Tibial artery (tissue), 4 donors: ENCODE measurements around the gene B4GAT1.
"Not testable (repeated sequence)": the region's sequence is repeated elsewhere in the genome, so short reads cannot be mapped to it uniquely, and the experiment has no call there.

Experiments used
- DNase-seq, 2 donors: peaks; one replicate each; pipeline ENCODE4 v3.0.0-alpha.2; 2019
- H3K27ac ChIP-seq, 2 donors: fragments of 200-600 bp; sonication (generic) in 1 of 2; 1 replicate in 1 of 2; 2 replicates in 1 of 2; pipeline ENCODE4 v1.5.1; 2018 to 2019; ENCODE audit warnings: mild to moderate bottlenecking in 1 of 2
- H3K27me3 ChIP-seq, 2 donors: fragments of 200-600 bp; sonication (generic) in 1 of 2; one replicate each; pipeline versions ENCODE4 v1.5.1 to v1.6.0; 2016 to 2019
- H3K36me3 ChIP-seq, 3 donors: fragments of 200-600 bp; sonication (generic) in 2 of 3; one replicate each; pipeline ENCODE4 v1.5.1; 2016 to 2019; ENCODE audit warnings: mild to moderate bottlenecking in 2 of 3
- H3K4me1 ChIP-seq, 4 donors: fragments of 200-600 bp; sonication (generic) in 2 of 4; 1 replicate in 3 of 4; 2 replicates in 1 of 4; pipeline ENCODE4 v1.5.1; 2016 to 2019
- H3K4me3 ChIP-seq, 2 donors: fragments of 200-600 bp; sonication (generic) in 1 of 2; 1 replicate in 1 of 2; 2 replicates in 1 of 2; pipeline ENCODE4 v1.5.1; 2018 to 2019; ENCODE audit warnings: mild to moderate bottlenecking in 2 of 2
- H3K9me3 ChIP-seq, 3 donors: fragments of 200-600 bp; sonication (generic) in 1 of 3; one replicate each; pipeline ENCODE4 v1.5.1; 2016 to 2019
- CTCF ChIP-seq, 2 experiments: fragments of 200-600 bp in 1 of 2; fragments of 450-650 bp in 1 of 2; IDR thresholded peaks; one replicate each; pipeline ENCODE4 v1.5.1; 2017 to 2019; ENCODE audit warnings: antibody characterized with exemption in 2 of 2, mild to moderate bottlenecking in 1 of 2, moderate library complexity in 1 of 2
- intact Hi-C: fragments of 100-400 bp; cut with DNase I; formaldehyde crosslinking; loops from one replicate; pipeline ENCODE4 v1.15.0; 2023; ENCODE audit warnings: low total_unique reads

B4GAT1 gene

DNA sequence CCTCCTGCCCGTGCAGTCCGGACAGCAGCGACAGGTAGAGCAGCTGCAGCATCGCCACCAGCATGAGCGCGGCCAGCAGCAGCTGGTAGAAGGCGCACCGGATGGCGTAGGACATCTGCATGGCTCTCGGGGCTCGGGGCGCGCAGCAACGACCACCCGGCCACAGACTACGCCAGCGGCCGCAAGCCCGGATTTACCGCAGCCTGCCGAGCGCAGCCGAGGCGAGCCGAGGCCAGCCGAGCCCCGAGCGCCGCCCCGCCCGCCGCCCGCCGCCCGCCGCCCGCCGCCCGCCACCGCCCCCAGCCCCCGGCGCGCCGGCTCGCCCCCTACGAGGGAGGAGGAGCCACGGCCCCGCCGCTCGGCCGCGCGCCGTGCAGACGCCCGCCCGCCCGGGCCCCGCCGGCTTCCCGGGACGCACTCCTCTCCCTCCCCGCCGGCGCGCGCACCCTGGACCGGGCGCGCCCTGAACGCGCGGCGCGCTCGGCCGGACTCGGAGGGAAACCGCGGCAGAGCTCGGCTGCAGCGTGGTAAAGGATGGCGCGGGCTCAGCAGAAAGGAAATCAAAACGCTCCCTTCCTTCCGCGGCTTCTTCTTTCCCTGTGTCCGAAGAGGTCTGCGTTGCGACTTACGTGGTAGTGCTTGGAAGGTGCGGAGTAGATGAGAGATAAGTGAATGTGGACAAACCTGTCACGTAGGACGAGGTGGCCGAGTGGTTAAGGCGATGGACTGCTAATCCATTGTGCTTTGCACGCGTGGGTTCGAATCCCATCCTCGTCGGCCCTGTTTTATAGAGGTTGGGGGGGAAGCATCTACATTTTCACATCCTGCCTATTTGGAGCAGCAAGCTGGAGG, at the start of gene B4GAT1:
Gene B4GAT1 (minus strand): TSS at position 205 of the 852 bp plus-strand sequence. CDS start 84 bp downstream, at position 121.
- Histone ChIP-seq H3K27ac (peak within 1 kb of the TSS; percentile 87 to 98), H3K9me3 (no peaks in the 10 kb centered on the region), H3K4me3 (peak within 1 kb of the TSS; percentile 89 to 95), H3K36me3 (peaks cover 0 to 2% (median 0%) of the 10 kb centered on the region in 3 donors), H3K27me3 (no peaks in the 10 kb centered on the region), H3K4me1 (peaks cover 12 to 40% (median 33%) of the 10 kb centered on the region in 4 donors)
- intact Hi-C loops: loop anchor here (5.0 kb wide), 1 partner anchor 35 kb away; no protein-coding TSS in a partner anchor
- TF ChIP-seq CTCF (IDR thresholded peaks at IDR 0.05): no peak
- DNase-seq: peak; percentile 85 to 92

DNA sequence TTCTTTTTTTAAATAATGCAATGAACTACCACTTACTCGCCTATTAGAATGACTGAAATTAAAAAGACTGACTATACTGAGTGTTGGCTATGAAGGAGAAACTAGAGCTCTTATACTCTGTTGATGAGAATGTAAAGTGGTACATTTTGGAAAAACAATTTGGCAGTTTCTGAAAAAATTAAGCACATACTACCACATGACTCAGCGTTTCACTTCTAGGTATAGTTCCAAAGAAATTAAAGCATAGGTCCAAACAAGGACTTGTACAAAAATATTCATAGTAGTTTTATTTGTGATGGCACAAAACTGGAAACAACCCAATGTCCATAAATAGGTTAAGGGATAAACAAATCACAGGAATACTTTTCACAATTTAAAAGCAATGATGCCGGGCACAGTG, 46.5 kb upstream of the B4GAT1 start:
- DNase-seq: no peak
- Histone ChIP-seq H3K9me3 (no peaks in the 10 kb centered on the region), H3K27me3 (peaks cover 0 to 37% of the 10 kb centered on the region in 2 donors), H3K4me3 (no peak overlapping the region), H3K4me1 (no peaks in the 10 kb centered on the region), H3K27ac (no peak overlapping the region), H3K36me3 (no peaks in the 10 kb centered on the region)
- intact Hi-C loops: no loop called here
- no peak for TF ChIP-seq CTCF (IDR thresholded peaks at IDR 0.05)

GRCh38 chr11:66391322-66391721, 43.9 kb upstream of the B4GAT1 start:
- H3K36me3 ChIP-seq: no peaks in the 10 kb centered on the region
- H3K4me1 ChIP-seq: peaks cover 0 to 1% (median 0%) of the 10 kb centered on the region in 4 donors
- H3K27me3 ChIP-seq: peaks cover 0 to 35% of the 10 kb centered on the region in 2 donors
- H3K4me3 ChIP-seq: no peak overlapping the region
- H3K9me3 ChIP-seq: no peaks in the 10 kb centered on the region
- intact Hi-C loops: no loop called here
- H3K27ac ChIP-seq: no peak overlapping the region
- no peak for DNase-seq
- TF ChIP-seq CTCF (IDR thresholded peaks at IDR 0.05): no peak

GRCh38 chr11:66388780-66389386, 41.5 kb upstream of the B4GAT1 start:
- Histone ChIP-seq H3K36me3 (no peaks in the 10 kb centered on the region), H3K4me3 (no peak overlapping the region), H3K27me3 (peaks cover 0 to 34% of the 10 kb centered on the region in 2 donors), H3K9me3 (no peaks in the 10 kb centered on the region), H3K4me1 (peaks cover 0 to 9% (median 0%) of the 10 kb centered on the region in 4 donors), H3K27ac (no peak overlapping the region)
- peak; percentile 30 to 45 for TF ChIP-seq CTCF (IDR thresholded peaks at IDR 0.05)
- intact Hi-C loops: loop anchor here (5.0 kb wide), 1 partner anchor 77 kb away; no protein-coding TSS in a partner anchor
- peak; percentile 69 to 74 for DNase-seq

GRCh38 chr11:66386171-66387069, 39.0 kb upstream of the B4GAT1 start:
- H3K9me3 ChIP-seq: no peaks in the 10 kb centered on the region
- no peak overlapping the region for H3K27ac ChIP-seq
- H3K4me3 ChIP-seq: peak overlapping the region in 1 of 2 donors; percentile 13
- peaks cover 0 to 9% (median 0%) of the 10 kb centered on the region in 4 donors for H3K4me1 ChIP-seq
- peak; percentile 88 to 90 for DNase-seq
- intact Hi-C loops: loop anchor here (5.0 kb wide), 1 partner anchor 74 kb away; no protein-coding TSS in a partner anchor
- H3K36me3 ChIP-seq: no peaks in the 10 kb centered on the region
- TF ChIP-seq CTCF (IDR thresholded peaks at IDR 0.05): peak; percentile 78 to 92
- peaks cover 0 to 28% of the 10 kb centered on the region in 2 donors for H3K27me3 ChIP-seq

DNA sequence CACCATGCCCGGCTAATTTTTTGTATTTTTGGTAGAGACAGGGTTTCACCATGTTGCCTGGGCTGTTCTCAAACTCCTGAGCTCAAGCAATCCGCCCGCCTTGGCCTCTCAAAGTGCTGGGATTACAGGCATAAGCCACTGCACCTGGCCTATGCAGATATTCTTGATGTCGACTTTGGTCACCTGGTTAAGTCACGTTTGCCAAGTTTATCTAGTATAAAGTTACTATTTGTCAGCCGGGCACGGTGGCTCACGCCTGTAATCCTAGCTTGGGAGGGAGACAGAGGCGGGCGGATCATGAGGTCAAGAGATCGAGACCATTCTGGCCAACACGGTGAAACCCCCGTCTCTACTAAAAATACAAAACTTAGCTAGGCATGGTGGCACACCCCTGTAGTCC, 36.9 kb upstream of the B4GAT1 start:
- intact Hi-C loops, H3K4me3 ChIP-seq, H3K4me1 ChIP-seq, H3K9me3 ChIP-seq, H3K27ac ChIP-seq, H3K36me3 ChIP-seq, DNase-seq: not testable (repeated sequence)
- H3K27me3 ChIP-seq: peaks cover 0 to 21% of the 10 kb centered on the region in 2 donors

- H3K36me3 ChIP-seq, DNase-seq, H3K27ac ChIP-seq, H3K4me3 ChIP-seq, intact Hi-C loops, H3K4me1 ChIP-seq, H3K9me3 ChIP-seq: not testable (repeated sequence)
- peaks cover 0 to 25% of the 10 kb centered on the region in 2 donors for H3K27me3 ChIP-seq
These were observed 32.8 kb upstream of the B4GAT1 start for GRCh38 chr11:66380264-66380663.
